ENCODE results near the gene LRMDA.

LRMDA gene

DNA sequence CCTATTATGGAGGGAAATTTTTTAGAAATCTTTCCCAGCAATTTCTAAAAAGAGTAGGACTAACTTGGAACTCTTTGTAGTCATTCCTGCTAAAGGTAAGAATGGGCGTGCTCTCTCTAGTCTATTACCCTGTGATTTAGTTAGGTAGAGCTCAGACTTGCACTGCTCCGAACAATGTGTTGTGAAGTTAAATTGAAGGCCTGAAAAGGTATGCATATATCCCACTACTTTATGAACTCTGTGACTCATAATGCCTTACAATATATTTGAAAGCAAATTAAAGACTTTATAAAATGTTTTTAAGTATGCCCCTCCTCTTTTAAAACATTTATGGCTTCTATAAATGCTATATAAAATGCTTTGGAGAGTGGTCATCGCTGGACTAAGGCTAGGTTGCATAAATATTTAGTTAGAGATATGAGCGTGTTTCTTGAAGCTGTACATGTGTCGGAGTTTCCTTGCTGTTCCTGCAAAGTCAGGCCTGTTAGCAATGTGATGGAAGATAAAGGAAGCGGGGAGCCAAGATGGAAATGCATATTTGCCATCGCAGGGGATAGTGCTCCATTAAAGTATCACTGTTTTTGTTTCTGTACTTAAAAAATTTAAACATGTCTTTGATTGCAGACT lies 761.4 kb downstream of the LRMDA start:
- TF ChIP-seq, protein P1, sequence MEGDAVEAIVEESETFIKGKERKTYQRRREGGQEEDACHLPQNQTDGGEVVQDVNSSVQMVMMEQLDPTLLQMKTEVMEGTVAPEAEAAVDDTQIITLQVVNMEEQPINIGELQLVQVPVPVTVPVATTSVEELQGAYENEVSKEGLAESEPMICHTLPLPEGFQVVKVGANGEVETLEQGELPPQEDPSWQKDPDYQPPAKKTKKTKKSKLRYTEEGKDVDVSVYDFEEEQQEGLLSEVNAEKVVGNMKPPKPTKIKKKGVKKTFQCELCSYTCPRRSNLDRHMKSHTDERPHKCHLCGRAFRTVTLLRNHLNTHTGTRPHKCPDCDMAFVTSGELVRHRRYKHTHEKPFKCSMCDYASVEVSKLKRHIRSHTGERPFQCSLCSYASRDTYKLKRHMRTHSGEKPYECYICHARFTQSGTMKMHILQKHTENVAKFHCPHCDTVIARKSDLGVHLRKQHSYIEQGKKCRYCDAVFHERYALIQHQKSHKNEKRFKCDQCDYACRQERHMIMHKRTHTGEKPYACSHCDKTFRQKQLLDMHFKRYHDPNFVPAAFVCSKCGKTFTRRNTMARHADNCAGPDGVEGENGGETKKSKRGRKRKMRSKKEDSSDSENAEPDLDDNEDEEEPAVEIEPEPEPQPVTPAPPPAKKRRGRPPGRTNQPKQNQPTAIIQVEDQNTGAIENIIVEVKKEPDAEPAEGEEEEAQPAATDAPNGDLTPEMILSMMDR (IDR thresholded peaks at IDR 0.05) = no peak
- Histone ChIP-seq H3K27ac (no peak overlapping the region), H3K4me3 (no peak overlapping the region)
- no peak for DNase-seq (ENCODE audit: low spot score)

GRCh38 chr10:76195654-76196390 lies 764.4 kb downstream of the LRMDA start:
- no peak overlapping the region for H3K4me3 ChIP-seq
- peak overlapping the region in 1 of 2 donors; percentile 3 for H3K27ac ChIP-seq
- TF ChIP-seq, protein P1 (IDR thresholded peaks at IDR 0.05) = no peak
- DNase-seq (ENCODE audit: low spot score) = no peak

DNA sequence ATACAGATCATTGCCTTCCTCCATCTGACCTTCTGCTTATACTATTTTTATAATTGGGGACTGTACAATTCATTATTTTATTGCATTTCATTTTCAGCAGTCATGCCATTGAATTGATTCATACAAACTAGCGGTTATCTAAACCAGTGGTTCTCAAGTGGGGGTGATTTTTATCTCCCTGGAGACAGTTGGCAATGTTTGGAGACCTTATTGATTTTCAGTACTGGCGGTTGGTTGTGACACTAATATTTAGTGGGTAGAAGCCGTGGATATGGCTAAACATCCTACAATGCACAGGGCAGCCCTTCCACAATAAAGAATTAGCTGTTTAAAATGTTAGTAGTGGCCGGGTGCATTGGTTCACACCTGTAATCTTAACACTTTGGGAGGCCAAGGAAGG lies 765.9 kb downstream of the LRMDA start:
- H3K27ac ChIP-seq = no peak overlapping the region
- DNase-seq (ENCODE audit: low spot score) = no peak
- no peak overlapping the region for H3K4me3 ChIP-seq
- TF ChIP-seq, protein P1 (IDR thresholded peaks at IDR 0.05) = no peak

- no peak overlapping the region for H3K4me3 ChIP-seq
- DNase-seq (ENCODE audit: low spot score) = no peak
- no peak overlapping the region for H3K27ac ChIP-seq
- TF ChIP-seq, protein P1 (IDR thresholded peaks at IDR 0.05) = no peak
Observed at GRCh38 chr10:76198287-76199035, 767.0 kb downstream of the LRMDA start.

GRCh38 chr10:76201962-76202361 lies 770.5 kb downstream of the LRMDA start:
- DNase-seq (ENCODE audit: low spot score) = no peak
- no peak overlapping the region for H3K27ac ChIP-seq
- TF ChIP-seq, protein P1 (IDR thresholded peaks at IDR 0.05) = no peak
- H3K4me3 ChIP-seq = no peak overlapping the region

GRCh38 chr10:76202777-76203176 lies 771.4 kb downstream of the LRMDA start:
- no peak overlapping the region for H3K27ac ChIP-seq
- DNase-seq (ENCODE audit: low spot score) = no peak
- no peak overlapping the region for H3K4me3 ChIP-seq
- TF ChIP-seq, protein P1 (IDR thresholded peaks at IDR 0.05) = no peak

Data from coronary artery (tissue), 2 donors.